Tongue (tissue), 2 donors: Measurements from ENCODE around the gene PBX4. TPM values are rescaled to one million over a fixed set of nuclear protein-coding genes. Genes with fewer than 3 reads are reported as not detected.
A peak's percentile ranks its signal among the peaks of the same experiment; 100 is the strongest.
"Not testable (repeated sequence)": the region's sequence is repeated elsewhere in the genome, so short reads cannot be mapped to it uniquely, and the experiment has no call there.

Experiments
- DNase-seq: peaks from one replicate; pipeline ENCODE4 v3.0.0-alpha.2; 2015
- total RNA-seq: library from RNA; depleted of rRNA; stranded (reverse); fragments of >200 nt; gene quantifications from one replicate; pipeline ENCODE4 v1.2.3, GENCODE V29; 2014

The PBX4 gene
- total RNA-seq, 1 donor from 2014 or later: 2.8 TPM

DNA sequence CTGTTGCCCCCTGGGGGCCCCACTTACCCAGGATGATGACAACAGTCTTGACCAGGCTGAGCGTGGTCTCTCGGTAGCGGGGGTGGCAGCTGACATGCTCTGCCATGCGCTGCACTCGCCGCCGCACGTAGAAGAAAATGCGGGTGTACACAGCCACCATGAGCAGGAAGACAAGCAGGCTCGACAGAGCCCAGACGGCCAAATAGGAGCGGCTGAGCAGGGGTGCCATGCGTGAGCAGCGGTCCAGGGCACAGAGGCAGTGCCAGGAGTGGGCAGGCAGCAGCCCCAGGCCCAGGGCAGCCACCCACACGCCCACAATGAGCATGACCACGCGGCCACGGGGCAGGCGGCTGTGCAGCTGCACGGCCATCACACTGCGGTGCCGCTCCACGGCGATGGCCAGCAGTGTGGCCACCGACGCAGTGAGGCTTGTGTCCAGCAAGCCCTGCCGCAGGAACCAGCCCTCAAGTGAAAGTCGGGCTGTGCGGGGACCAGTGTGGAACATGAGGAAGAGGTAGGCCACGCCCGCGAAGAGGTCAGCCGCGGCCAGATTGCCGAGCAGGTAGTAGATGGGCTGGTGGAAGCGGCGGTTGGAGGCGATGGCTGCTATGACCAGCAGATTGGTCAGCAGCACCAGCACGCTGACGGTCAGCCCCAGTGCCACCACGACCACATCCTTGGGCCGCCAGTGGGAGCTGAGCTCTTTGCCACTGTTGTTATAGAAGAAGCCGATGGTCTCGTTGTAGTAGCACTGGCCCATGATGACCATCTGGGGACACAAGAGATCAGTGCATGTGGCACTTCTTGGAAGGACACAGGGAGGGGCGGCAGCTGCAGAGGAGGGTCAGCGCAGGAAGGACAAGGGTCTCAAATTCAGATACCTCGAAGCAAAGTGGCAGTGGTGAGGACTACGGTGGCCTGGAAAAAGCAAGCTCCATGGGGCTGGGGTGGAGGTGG lies 8.3 kb upstream of the PBX4 start:
- no peak for DNase-seq

DNA sequence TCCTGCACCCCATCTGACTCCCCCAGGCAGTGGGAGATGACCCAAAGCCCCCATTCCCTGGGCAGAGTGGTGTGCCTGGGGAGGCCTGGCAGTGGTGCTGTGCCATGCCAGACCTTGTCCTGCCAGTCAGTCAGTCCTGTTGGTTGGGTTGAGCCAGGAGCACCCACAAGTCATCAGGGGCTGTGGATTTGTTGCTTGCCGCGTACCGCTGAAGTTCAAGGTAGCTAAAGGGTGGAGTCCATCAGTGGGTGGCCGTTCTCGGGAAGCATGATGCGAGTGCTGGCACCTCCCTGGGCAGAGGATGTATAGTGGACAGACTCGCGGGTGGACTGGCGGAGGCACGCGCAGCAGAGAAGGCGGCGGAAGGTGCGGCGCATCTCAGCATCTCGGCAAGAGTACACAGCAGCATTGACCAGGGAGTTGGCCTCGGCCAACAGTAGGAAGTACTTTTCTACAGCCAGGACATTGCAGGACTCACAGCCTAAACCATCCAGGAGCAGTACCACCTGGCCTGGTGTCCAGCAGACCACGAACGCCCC lies 5.6 kb upstream of the PBX4 start:
- no peak for DNase-seq

DNA sequence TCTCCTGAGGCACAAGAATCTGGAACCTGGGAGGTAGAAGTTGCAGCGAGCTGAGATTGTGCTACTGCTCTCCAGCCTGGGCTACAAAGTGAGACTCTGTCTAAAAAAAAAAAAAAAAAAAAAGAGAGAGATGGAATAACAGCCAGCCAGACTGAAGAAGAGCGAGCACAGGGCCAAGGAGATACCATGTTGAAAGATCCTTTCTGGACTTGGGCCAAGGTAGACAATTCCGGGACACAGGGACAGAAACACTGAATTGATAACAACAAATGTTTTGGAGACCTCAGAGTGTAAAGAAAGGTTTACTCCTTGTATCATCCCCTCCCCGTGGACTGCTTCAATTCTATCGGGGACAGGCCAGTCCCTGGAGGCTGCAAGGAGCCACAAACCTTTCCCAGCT lies 4.9 kb upstream of the PBX4 start:
- no peak for DNase-seq

DNA sequence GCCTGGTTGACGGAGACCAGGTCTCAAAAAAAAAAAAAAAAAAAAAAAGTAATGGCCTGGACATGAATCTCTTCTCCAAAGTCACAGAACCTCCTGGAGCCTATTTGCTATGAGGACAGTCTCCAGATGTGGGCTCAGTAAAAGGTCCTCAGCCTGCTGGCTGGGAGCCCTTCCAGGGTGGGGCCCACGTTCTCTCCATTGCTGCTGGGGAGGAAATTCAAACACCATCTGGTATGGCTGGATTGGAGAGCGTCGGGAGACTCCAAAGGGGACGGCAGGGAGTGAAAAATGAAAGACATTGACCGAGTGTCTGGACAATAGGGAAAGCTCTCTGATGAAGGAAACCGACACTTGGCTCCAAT lies 1.3 kb upstream of the PBX4 start:
- no peak for DNase-seq

DNA sequence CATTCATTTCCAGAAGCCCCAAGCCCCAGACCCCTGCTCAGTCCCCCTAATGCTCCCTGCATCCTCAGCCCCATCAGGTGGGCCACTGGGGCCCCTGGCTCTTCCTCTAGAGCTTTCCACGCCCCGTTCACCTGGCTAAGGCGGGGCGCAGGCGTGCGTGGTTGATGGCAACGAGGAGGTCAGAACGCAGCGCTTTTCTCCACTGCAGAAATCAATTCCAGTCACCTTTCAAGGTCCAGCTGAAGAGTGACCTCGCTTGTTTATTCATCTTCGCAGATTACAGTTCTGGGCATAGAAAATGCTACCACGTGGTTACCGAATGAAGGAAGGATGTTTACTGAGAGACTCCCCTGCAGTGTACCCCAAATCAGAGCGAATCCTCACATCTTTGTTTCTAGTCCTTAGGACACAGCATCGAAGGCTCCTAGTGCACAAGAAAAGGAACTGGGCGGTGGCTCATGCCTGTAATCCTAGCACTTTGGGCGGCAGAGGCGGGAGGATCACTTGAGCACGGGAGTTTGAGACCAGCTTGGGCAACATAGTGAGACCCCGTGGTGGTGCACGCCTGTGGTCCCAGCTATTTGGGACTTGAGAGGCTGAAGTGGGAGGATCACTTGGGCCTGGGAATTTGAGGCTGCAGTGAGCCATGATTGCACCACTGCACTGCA lies 828 bp upstream of the PBX4 start:
- DNase-seq: no peak

DNA sequence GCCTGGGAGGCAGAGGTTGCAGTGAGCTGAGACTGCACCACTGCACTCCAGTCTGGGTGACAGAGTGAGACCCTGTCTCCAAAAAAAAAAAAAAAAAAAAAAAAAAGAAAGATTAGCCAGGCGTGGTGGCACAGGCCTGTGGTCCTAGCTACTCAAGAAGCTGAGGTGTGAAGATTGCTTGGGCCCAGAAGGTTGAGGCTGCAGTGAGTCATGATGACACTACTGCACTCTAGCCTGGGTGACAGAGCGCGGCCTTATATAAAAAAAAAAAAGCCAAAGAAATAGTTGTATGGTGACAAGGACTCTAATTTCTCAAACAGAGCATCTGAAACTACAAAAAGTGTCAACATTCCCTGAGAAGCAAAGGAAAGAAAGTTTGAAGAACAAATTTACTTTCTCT lies 3.4 kb downstream of the PBX4 start:
- no peak for DNase-seq

DNA sequence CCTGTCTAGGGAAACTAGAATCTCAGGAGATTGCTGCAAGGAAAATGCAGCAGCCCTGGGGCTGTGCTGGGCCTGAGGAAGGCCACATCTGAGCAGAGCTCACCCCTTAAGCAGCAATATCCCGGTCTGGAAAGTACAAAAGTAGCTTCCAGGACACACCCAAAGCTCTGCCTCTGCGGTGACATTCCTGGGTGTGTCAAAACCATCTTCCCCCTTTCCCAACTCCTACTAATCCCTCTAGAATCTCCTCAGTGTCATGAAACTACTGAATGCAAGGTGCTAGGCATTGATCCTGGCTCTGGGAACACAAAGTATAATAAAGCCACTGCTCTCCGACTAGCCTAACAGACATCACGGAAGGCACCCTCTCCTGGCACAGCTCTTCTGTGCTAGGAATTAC lies 5.0 kb downstream of the PBX4 start:
- no peak for DNase-seq

DNA sequence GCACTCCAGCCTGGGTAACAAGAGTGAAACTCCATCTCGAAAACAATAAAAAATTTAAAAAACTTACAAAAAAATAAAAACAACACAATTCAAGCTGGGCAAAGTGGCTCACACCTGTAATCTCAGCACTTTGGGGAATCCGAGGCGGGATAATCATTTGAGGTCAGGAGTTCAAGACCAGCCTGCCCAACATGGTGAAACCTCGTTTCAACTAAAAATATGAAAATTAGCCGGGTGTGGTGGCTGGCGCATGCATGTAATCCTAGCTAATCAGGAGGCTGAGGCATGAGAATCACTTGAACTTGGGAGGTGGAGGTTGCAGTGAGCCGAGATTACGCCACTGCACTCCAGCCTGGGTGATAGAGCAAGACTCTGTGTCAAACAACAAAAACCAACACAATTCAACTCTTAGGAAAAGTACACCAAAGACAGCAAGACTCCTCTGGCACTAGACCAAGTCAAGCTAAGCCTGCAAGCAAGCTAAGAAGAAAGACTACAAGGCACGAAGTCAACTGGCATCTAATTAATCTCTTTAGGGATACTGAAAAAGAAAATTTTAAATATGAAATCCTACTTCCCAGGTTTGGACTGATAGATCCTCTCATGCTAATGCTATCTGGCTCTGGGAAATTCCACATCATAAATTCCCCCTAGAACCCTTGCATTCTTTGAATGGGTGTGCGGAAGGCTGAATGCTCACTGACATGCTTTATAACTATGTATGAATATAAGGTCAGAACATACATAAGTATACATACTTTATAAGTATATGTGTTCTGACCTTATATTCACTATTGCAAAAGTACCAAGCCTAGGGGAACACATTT lies 7.9 kb downstream of the PBX4 start:
- DNase-seq: no peak

DNA sequence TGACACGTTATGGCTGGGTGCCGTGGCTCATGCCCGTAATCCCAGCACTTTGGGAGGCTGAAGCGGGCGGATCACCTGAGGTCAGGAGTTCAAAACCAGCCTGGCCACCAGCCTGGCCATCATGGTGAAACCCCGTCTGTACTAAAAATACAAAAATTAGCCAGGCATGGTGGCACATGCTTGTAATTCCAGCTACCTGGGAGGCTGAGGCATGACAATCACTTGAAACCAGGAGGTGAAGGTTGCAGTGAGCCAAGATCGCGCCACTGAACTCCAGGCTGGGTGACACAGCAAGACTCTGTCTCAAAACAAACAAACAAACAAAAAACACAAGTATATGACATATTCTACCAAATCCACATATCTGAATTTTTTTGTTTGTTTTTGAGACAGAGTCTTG lies 11.8 kb downstream of the PBX4 start:
- DNase-seq: not testable (repeated sequence)

DNA sequence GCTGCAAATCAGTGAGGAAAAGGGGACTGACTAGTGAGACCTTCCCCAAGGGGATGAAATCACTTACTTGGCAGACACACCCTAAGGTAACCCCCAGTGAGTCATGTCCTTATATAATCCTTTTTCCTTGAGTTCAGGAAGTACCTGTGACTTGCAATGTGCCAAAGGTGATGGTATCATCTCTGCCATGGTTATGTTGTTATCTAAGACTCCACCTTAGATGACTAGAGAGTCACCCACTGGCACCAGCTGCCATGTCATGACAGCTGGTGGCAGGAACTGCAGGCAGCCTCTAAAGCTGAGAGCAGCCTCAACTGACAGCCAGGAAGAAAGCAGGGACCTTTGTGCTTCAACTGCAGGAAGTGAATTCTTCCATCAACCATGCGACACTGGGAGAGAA lies 12.5 kb downstream of the PBX4 start:
- peak; percentile 67 for DNase-seq

DNA sequence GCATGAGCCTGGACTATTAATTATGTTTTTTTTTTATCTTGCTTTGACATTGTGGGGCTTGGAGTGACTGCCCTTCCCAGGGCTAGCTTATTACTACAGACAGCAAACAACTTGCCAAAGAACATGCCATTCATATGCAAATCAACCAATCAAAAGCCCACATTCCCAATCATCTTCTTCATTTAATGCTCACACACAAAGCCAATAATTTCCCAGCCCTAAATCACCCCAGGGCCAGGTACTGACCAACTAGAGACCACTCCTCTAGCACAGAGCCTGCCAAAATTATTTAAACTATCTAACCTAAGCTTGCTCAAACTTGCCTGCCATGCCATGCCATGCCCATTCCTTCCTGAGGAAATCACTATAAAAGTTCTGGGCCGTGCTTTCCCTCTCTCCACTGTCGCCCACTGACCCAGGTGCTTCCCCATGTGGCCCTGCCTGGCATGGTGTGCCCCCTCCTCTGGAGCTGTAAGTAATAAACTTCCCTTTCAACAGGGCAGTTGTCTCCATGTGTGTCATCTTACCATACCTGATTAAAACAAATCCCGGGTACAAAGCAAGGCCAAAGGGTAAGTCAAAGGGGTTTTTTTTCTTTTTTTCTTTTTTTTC lies 15.7 kb downstream of the PBX4 start:
- no peak for DNase-seq

DNA sequence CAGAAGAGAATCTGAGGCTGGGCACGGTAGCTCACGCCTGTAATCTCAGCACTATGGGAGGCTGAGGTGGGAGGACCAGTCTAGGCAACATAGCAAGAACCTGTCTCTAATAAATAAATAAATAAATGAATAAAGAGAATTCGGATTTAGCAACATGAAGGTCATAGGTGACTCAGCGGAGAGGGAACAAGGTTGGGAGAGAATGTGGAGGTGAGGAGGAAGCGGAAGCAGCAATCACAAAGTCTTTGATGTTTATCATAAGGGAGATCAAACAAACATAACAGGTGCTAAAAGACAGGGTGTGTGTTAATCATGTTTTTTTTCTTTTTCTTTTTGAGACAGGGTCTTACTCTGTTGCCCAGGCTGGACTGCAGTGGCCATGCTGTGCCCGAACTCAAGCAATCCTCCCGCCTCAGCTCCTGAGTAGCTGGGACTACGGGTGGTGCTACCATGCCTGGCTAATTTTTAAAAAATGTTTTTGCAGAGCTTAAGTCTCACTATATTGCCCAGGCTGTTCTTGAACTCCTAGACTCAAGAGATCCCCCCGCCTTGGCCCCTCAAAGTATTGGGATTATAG lies 16.3 kb downstream of the PBX4 start:
- DNase-seq: no peak

DNA sequence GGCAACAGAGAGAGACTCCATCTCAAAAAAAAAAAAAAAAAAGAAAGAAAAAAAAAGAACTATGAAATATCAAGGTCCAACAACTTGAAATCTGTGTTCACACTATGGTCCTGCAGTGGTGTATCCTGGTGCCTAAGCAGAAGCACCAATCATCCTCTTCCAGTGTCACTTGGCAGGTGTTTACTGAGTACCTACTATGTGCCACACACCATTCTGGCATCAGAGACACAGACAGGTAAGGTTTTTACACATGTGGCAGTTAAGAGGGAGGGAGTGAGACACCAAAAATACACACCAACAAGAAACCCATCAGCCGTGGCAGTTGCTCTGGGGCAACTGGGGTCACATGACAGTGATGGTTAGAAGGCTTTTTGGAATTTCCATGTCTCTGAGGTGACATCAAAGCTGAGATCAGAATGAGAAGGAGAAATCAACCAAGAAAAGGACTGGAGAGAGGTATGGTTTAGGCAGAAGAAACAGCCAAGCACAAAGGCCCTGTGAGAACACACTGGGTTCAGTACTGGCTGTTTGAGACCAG lies 17.6 kb downstream of the PBX4 start:
- DNase-seq: no peak

DNA sequence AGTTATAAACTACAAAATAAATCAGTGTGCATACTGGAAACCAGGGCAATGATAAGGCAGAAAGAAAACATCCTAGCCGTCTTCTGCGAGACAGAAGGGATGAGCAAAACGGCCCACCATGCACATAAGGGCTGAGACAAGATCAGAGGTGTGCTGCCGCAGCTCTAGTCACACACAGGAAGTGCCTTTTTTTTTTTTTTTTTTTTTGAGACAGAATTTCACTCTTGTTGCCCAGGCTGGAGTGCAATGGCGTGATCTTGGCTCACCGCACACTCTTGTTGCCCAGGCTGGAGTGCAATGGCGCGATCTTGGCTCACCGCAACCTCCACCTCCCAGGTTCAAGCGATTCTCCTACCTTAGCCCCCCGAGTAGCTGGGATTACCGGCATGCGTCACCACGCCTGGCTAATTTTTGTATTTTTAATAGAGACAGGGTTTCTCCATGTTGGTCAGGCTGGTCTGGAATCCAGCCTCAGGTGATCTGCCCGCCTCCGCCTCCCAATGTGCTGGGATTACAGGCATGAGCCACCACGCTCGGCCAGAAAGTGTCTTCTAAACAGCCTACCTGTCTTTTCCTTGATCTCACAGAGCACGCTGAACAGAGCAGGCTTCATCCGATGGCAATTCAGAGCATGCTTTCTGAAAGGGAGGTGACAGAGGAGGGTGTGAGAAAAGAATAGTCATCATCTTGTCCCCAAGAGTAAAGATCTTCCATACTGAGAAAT lies 19.6 kb downstream of the PBX4 start:
- DNase-seq: not testable (repeated sequence)

DNA sequence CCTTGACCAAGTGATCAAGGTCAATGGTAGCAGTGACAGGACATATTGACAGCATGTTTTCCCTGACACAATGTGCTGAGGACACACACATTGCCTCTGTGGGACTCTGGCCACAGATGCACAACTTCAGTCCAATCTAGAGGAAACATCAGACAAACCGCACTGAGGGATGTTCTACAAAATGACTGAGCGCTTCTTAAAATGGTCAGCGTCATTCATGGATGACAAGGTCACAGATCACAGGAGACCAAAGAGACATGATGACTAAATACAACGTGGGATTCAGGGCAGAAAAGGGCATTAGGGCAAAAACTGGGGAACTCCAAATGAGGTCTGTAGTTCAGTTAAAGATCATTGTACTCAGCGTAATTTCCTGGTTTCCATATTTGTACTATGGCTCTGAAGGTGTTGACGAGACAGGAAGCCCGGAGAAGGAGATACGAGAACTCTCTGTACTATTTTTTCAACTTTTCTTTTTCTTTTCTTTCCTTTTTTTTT lies 20.6 kb downstream of the PBX4 start:
- DNase-seq: no peak

DNA sequence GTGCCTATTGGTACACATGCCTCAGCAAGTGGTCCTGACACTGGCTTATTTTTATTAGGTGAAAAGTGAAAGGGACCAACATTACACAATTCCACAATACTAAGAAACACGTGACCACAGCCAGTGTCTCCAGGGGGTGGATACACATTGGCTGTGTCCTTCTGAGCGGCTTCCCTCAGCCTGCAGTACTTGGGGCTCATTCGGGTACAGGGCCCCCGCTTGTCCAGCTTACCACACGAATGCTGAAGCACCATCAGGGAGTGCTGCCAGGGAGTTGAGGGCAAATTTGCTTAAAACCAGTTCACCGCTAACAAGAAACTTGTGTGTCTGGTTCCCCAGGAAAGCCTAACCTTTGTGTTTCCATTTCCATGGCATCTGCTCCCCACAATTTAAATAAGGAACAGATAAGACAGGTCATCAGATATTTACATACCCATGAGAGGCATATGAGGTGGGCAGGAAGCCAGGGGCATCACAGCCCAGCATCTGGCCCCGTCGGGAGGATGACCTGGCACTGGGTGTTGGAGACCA lies 23.3 kb downstream of the PBX4 start:
- no peak for DNase-seq

DNA sequence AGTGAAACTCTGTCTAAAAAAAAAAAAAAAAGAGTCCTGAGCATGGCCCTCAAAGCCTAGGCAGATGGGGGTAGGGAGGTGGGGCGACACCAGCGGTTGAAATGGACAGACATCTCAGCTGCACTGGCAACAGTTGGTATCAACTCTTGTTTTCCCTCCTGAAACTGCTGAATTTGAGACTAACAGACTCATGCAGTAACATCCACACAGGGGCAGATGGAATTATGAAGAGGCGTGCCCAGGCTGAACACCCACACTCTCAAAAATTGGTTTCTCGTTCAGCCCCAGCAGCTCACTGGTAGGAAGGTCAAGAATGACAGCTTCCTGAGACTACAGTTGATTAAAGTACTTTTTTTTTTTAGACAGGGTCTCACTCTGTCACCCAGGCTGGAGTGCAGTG lies 24.1 kb downstream of the PBX4 start:
- no peak for DNase-seq

DNA sequence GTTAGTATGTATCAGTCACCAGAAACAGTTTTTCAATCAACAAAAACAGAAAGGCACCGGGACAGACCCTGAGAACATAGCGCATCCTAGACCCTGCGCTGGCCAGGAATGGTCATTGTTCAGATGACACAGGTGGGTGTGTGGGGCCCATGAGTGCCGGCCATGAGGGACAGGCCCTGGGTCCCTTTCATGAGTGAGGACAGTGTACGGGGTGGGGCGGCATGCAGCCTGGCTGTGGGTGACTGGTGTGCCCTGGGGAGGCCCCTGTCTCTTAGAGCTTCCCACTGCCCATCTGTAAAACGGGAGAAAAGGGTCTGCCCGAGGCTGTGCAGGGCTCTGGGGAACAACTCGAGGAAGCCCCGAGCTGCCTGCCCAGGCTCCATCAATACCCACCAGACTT lies 25.8 kb downstream of the PBX4 start:
- no peak for DNase-seq

DNA sequence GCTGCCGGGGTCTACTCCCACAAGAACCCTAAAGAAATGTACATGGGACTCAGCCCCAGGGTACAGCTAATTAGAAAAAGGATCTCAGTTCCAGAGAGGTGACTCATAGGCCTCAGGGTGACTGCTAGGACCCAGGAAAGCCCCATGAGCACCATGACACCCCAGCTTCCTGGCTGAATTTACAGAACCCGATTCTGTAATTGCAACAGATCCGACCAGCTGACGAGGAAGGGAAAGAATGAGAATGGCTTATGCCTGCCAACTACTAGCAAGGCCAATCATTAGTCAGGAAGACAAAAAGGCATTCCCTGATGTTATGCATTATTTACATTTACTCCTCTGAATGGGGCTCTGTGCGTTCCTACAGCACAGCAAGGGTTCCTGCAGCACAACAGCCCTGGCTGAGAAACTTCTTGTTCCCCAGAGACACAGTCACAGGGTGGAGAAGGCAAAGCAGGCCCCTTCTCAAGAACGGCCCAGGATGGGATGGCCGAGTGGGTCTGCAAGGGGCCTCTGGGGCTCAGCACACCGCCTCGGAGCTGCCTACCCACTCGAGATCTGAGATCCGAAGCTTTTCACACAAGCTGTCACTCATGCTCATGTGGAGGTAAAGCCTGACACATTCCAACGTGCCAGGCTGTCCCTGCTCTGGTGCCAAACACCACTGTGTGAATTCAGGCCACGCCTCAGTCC lies 27.2 kb downstream of the PBX4 start:
- DNase-seq: peak; percentile 87

DNA sequence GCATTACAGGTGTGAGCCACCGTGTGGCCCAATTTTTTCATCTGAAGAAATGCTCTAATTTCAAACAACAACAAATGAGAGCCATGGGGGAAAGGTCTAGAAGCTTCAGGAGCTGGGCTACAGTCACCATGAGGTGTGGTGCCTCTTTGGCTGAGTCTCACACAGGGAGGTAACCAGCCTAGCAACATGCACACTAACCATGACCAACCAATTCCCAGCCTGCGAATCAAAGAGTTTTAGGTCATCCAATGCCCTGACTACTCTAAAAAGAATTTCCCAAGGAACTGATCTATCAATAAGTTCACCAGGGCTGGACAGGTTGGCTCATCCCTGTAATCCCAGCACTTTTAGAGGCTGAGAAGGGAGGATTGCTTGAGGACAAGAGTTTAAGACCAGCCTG lies 29.9 kb downstream of the PBX4 start:
- no peak for DNase-seq
